B cell (primary cell): Measurements from ENCODE around the gene DTD1. TPM values are rescaled to one million over a fixed set of nuclear protein-coding genes. Genes with fewer than 3 reads are reported as not detected.

Experiments
- ATAC-seq: fragments of 200-7000 bp; cut with Tn5 transposase; one replicate; pipeline ENCODE4 v1.10.0; 2021; ENCODE audit warnings: low read depth, mild to moderate bottlenecking, moderate number of reproducible peaks, moderate library complexity
- CTCF ChIA-PET: fragments of 350-600 bp; sonication (Branson Sonifier 250); formaldehyde crosslinking; loops from one replicate; lab custom pipeline; 2021; ENCODE audit warnings: antibody characterized with exemption, inconsistent platforms; lab: Charles Lee
- POLR2A ChIA-PET: fragments of 350-600 bp; sonication (Branson Sonifier 250); formaldehyde crosslinking; loops from one replicate; lab custom pipeline; 2021; ENCODE audit warnings: antibody characterized with exemption; lab: Charles Lee
- DNase-seq: peaks from one replicate; pipeline ENCODE4 v3.0.0; 2013
- H2AFZ ChIP-seq: 2 replicates; pipeline ENCODE4 v1.6.1; 2012; ENCODE audit warnings: mild to moderate bottlenecking, low read depth, low read length; ENCODE audit not compliant: insufficient read depth, poor library complexity, severe bottlenecking
- H3K27ac ChIP-seq, 2 donors: 1 replicate in 1 of 2; 2 replicates in 1 of 2; pipeline ENCODE4 v1.5.1; 2012 to 2013; ENCODE audit warnings: low read length in 2 of 2, mild to moderate bottlenecking in 2 of 2, moderate library complexity in 1 of 2
- H3K27me3 ChIP-seq, 4 experiments: fragments of 200-600 bp in 1 of 4; sonication (generic) in 1 of 4; replicated peaks in 1 of 4; 1 replicate in 2 of 4; 2 replicates in 2 of 4; pipeline versions ENCODE4 v1.6.1 to v1.7.0; 2013 to 2016; ENCODE audit warnings: low read length in 3 of 4, mild to moderate bottlenecking in 2 of 4, mixed read lengths in 1 of 4, moderate library complexity in 1 of 4; ENCODE audit not compliant: insufficient read depth in 4 of 4, control insufficient read depth in 3 of 4; ENCODE audit errors: control extremely low read depth in 1 of 4
- H3K36me3 ChIP-seq, 2 experiments: replicated peaks in 1 of 2; 1 replicate in 1 of 2; 2 replicates in 1 of 2; pipeline versions ENCODE4 v1.6.1 to v1.7.1; 2013; ENCODE audit warnings: low read length in 1 of 2; ENCODE audit not compliant: insufficient read depth in 2 of 2, control insufficient read depth in 1 of 2; ENCODE audit errors: control extremely low read depth in 1 of 2, extremely low read depth in 1 of 2
- H3K4me1 ChIP-seq, 2 donors: fragments of 200-600 bp in 1 of 2; sonication (generic) in 1 of 2; 1 replicate in 1 of 2; 2 replicates in 1 of 2; pipeline versions ENCODE4 v1.5.1 to v1.6.1; 2013 to 2017; ENCODE audit warnings: low read length in 2 of 2; ENCODE audit not compliant: control insufficient read depth in 2 of 2, insufficient read depth in 2 of 2
- H3K4me2 ChIP-seq: replicated peaks from 2 replicates; pipeline ENCODE3; 2012; ENCODE audit warnings: mild to moderate bottlenecking, low read depth, low read length; ENCODE audit not compliant: poor library complexity, severe bottlenecking
- H3K4me3 ChIP-seq, 5 experiments: fragments of 200-600 bp in 1 of 5; sonication (generic) in 1 of 5; 1 replicate in 3 of 5; 2 replicates in 2 of 5; pipeline versions ENCODE4 v1.5.1 to v1.7.0; 2011 to 2016; ENCODE audit warnings: low read length in 4 of 5, mild to moderate bottlenecking in 4 of 5, low read depth in 2 of 5, control low read depth in 1 of 5, moderate library complexity in 1 of 5; ENCODE audit not compliant: insufficient read depth in 1 of 5; ENCODE audit errors: control extremely low read depth in 1 of 5, extremely low read depth in 1 of 5
- H3K79me2 ChIP-seq: fragments of 200-600 bp; sonication (generic); one replicate; pipeline ENCODE4 v1.6.0; 2016; ENCODE audit warnings: low read length; ENCODE audit not compliant: control insufficient read depth, insufficient read depth
- H3K9ac ChIP-seq: fragments of 200-600 bp; sonication (generic); 2 replicates; pipeline ENCODE4 v1.6.1; 2017; ENCODE audit warnings: mild to moderate bottlenecking, low read length, moderate library complexity
- H3K9me3 ChIP-seq, 3 donors: one replicate each; pipeline versions ENCODE4 v1.6.1 to v1.7.1; 2013; ENCODE audit warnings: low read length in 2 of 3; ENCODE audit not compliant: control insufficient read depth in 2 of 3, insufficient read depth in 1 of 3; ENCODE audit errors: control extremely low read depth in 1 of 3
- H4K20me1 ChIP-seq: 2 replicates; pipeline ENCODE4 v1.6.0; 2012; ENCODE audit warnings: mild to moderate bottlenecking, low read length; ENCODE audit not compliant: insufficient read depth, control insufficient read depth, poor library complexity, severe bottlenecking
- H3K27ac Mint-ChIP-seq: one replicate; pipeline ENCODE4 v1.8.0; 2021; ENCODE audit warnings: mixed read lengths
- H3K27me3 Mint-ChIP-seq: one replicate; pipeline ENCODE4 v1.8.0; 2021; ENCODE audit warnings: mixed read lengths
- H3K4me1 Mint-ChIP-seq: one replicate; pipeline ENCODE4 v1.8.0; 2021; ENCODE audit warnings: mixed read lengths
- H3K4me3 Mint-ChIP-seq: one replicate; pipeline ENCODE4 v1.8.0; 2021; ENCODE audit warnings: mixed read lengths
- H3K9me3 Mint-ChIP-seq: one replicate; pipeline ENCODE4 v1.8.0; 2022; ENCODE audit warnings: mixed read lengths; ENCODE audit not compliant: insufficient read depth
- EZH2 ChIP-seq: IDR thresholded peaks from 2 replicates; pipeline ENCODE4 v1.6.1; 2012; ENCODE audit warnings: borderline replicate concordance, low read depth, mild to moderate bottlenecking, moderate library complexity, low read length; ENCODE audit not compliant: insufficient read depth, poor library complexity, severe bottlenecking
- WGBS: methylation state at CpG from one replicate; pipeline ENCODE4 v1.1.5; 2013; ENCODE audit warnings: missing lambda C conversion rate; ENCODE audit not compliant: insufficient coverage; 5-methylcytosine and 5-hydroxymethylcytosine counted together
- intact Hi-C: fragments of 100-400 bp; cut with micrococcal nuclease; formaldehyde crosslinking; loops from one replicate; pipeline ENCODE4 v1.10.0; 2022
- polyA plus RNA-seq: library from polyadenylated mRNA; depleted of rRNA; stranded (reverse); fragments of >200 nt; gene quantifications from 2 replicates; pipeline ENCODE4 v1.2.3, GENCODE V29; 2012
- total RNA-seq, 2 donors: library from RNA; stranded (reverse); fragments of 120-200 nt in 1 of 2; gene quantifications; 1 replicate in 1 of 2; 2 replicates in 1 of 2; pipeline versions ENCODE4 v1.2.3 to v1.2.4, GENCODE V29; 2013 to 2022
- TF ChIP-seq, protein P1 (sequence below): fragments of 200-600 bp; IDR thresholded peaks from one replicate; pipeline ENCODE4 v1.8.0; 2022; ENCODE audit warnings: antibody characterized with exemption, mild to moderate bottlenecking

Gene DTD1
- total and polyA plus RNA-seq, 2 donors (not counting 1 experiment from before 2014, with no cell fraction given) = 18.7 to 20.4 TPM

DNA sequence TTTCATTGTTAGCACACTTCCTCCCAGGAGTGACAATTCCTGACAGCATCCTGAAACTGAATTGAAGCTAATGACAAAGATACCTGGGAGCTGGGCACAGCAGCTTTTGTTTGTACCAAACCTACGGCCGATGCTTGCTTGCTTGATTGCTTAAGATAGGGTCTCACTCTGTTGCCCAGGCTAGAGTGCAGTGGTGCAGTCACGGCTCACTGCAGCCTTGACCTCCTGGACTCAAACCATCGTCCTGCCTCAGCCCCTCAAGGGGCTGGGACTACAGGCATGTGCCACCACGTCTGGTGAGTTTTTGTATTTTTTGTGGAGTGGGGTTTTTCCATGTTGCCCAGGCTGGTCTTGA lies 141.0 kb downstream of the DTD1 start:
- peak overlapping the region; percentile 28 to 51 for H3K27ac ChIP-seq

DNA sequence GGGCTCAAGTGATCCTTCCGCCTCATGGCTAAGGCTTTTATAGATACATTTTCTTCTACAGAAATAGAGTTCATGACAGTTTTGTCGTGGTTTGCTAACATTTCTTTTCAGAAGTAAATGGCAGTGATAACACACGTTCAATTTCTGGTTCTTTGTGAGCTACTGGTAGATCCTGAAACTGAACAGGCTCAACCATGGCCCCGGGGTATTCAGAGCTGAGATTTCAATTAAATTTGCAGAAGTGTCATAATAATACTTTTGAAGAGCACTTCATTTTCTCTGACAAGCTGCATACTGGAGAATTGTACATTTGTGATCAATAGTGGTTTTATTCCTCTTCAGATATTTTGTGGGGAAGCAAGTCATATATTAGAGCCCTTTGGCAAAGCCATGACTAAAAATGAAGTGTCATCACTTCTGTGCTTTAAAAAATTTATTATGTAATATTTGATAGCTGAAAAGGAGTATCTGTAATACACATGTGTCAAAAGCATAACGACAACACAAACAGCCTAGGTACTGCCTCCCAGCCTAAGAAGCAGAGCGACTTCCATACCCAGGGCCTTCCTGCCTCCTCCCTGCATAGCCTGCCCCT lies 141.5 kb downstream of the DTD1 start:
- CTCF ChIA-PET = no interaction called here
- H3K4me2 ChIP-seq = peak overlapping the region; percentile 75

More for the DNA sequence above, 141.0 kb downstream of the DTD1 start:
- Histone ChIP-seq H4K20me1 (no peaks in the 10 kb centered on the region), H3K27me3 (no peaks in the 10 kb centered on the region), H3K4me3 (peak overlapping the region in 3 of 5 experiments; percentile 3 to 41 (median 17)), H3K4me1 (peaks cover 25 to 33% of the 10 kb centered on the region in 2 donors), H3K79me2 (peaks cover 4% of the 10 kb centered on the region), H3K4me2 (peak overlapping the region; percentile 75), H3K9me3 (no peaks in the 10 kb centered on the region), H2AFZ (no peak overlapping the region), H3K36me3 (no peaks in the 10 kb centered on the region), H3K9ac (peak overlapping the region; percentile 46)
- WGBS = 2% methylated on average over 4 of the region's 5 CpGs
- ChIA-PET CTCF (no interaction called here), POLR2A (no interaction called here)
- ATAC-seq (peak; percentile 28), DNase-seq (no peak)
- intact Hi-C loops = no loop called here
- Mint-ChIP-seq H3K4me1 (peaks cover 42% of the 10 kb centered on the region), H3K4me3 (peak overlapping the region; percentile 87), H3K27ac (peak overlapping the region; percentile 82), H3K9me3 (no peaks in the 10 kb centered on the region), H3K27me3 (no peaks in the 10 kb centered on the region)
- TF ChIP-seq, protein P1, sequence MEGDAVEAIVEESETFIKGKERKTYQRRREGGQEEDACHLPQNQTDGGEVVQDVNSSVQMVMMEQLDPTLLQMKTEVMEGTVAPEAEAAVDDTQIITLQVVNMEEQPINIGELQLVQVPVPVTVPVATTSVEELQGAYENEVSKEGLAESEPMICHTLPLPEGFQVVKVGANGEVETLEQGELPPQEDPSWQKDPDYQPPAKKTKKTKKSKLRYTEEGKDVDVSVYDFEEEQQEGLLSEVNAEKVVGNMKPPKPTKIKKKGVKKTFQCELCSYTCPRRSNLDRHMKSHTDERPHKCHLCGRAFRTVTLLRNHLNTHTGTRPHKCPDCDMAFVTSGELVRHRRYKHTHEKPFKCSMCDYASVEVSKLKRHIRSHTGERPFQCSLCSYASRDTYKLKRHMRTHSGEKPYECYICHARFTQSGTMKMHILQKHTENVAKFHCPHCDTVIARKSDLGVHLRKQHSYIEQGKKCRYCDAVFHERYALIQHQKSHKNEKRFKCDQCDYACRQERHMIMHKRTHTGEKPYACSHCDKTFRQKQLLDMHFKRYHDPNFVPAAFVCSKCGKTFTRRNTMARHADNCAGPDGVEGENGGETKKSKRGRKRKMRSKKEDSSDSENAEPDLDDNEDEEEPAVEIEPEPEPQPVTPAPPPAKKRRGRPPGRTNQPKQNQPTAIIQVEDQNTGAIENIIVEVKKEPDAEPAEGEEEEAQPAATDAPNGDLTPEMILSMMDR = no peak
- no peak for TF ChIP-seq EZH2

More for the DNA sequence above, 141.5 kb downstream of the DTD1 start:
- Histone ChIP-seq H3K4me3 (no peak overlapping the region), H2AFZ (no peak overlapping the region), H3K27me3 (no peaks in the 10 kb centered on the region), H4K20me1 (no peaks in the 10 kb centered on the region), H3K27ac (no peak overlapping the region), H3K9ac (no peak overlapping the region), H3K36me3 (no peaks in the 10 kb centered on the region), H3K79me2 (peaks cover 4% of the 10 kb centered on the region), H3K4me1 (peaks cover 25 to 33% of the 10 kb centered on the region in 2 donors), H3K9me3 (no peaks in the 10 kb centered on the region)
- DNase-seq (no peak), ATAC-seq (no peak)
- 87% methylated on average over 3 of the region's 6 CpGs for WGBS
- POLR2A ChIA-PET = no interaction called here
- intact Hi-C loops = no loop called here
- Mint-ChIP-seq H3K4me3 (peak overlapping the region; percentile 87), H3K4me1 (peaks cover 42% of the 10 kb centered on the region), H3K27me3 (no peaks in the 10 kb centered on the region), H3K9me3 (no peaks in the 10 kb centered on the region), H3K27ac (peak overlapping the region; percentile 82)
- TF ChIP-seq EZH2 = no peak
